Esophagus squamous epithelium (tissue), 4 donors: Measurements from ENCODE around the gene IKZF2.

ENCODE experiments used
- POLR2A ChIP-seq, 4 donors: fragments of 450-650 bp; IDR thresholded peaks; one replicate each; pipeline ENCODE4 v1.6.1; 2017; ENCODE audit warnings: antibody characterized with exemption in 4 of 4, mild to moderate bottlenecking in 4 of 4, moderate library complexity in 3 of 4
- TF ChIP-seq, protein P1 (sequence below), 6 experiments: fragments of 450-650 bp in 4 of 6; fragments of 200-600 bp in 2 of 6; sonication (generic) in 2 of 6; IDR thresholded peaks; one replicate each; pipeline ENCODE4 v1.5.1; 2016 to 2019; ENCODE audit warnings: antibody characterized with exemption in 6 of 6, mild to moderate bottlenecking in 4 of 6, moderate library complexity in 4 of 6

DNA sequence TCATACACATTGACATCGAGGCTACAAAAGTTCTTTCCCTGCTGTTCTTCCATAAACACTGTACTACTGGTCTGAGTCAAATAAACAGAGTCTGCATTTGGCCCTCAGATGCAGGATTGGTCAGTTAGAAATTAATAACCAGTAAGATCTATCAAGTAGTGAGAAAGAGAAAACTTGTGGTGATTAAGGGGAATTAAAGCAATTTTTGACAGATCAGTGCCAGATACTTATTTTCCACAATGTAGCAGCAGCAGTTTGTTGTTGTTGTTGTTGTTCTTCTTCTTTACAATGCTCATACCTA is 85.0 kb downstream of the IKZF2 start:
- TF ChIP-seq, protein P1, sequence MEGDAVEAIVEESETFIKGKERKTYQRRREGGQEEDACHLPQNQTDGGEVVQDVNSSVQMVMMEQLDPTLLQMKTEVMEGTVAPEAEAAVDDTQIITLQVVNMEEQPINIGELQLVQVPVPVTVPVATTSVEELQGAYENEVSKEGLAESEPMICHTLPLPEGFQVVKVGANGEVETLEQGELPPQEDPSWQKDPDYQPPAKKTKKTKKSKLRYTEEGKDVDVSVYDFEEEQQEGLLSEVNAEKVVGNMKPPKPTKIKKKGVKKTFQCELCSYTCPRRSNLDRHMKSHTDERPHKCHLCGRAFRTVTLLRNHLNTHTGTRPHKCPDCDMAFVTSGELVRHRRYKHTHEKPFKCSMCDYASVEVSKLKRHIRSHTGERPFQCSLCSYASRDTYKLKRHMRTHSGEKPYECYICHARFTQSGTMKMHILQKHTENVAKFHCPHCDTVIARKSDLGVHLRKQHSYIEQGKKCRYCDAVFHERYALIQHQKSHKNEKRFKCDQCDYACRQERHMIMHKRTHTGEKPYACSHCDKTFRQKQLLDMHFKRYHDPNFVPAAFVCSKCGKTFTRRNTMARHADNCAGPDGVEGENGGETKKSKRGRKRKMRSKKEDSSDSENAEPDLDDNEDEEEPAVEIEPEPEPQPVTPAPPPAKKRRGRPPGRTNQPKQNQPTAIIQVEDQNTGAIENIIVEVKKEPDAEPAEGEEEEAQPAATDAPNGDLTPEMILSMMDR (IDR thresholded peaks at IDR 0.05) = no peak
- no peak for TF ChIP-seq POLR2A (IDR thresholded peaks at IDR 0.05)
